ENCODE measurements around the gene GNAO1. TPM values are rescaled to one million over a fixed set of nuclear protein-coding genes. Genes with fewer than 3 reads are reported as not detected.

The GNAO1 gene
- total and polyA plus RNA-seq, 2 of the 13 experiments (the other 11 are each of a cell fraction or from before 2014, with no cell fraction given) = not detected

DNA sequence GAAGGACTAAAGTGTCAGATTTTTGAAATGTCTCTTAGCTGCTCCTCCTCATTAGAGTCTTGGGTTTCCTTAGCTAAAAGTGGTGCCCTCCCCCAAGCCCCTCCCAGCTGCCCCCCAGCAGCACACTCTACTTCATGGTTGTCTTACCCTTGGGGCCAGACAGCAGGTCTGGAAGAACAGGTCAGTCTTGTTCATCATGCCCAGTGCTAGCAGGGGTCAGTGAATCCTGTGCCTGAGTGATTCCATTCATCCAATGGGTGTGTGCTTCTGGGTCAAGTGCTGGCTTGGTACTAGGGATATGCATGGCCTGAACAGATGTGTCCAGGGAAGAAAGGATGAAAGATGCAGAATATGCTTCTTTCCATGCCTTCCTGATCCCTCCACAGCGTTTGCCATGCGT lies 93.2 kb downstream of the GNAO1 start:
- Histone ChIP-seq H3K4me1 (ENCODE audit: insufficient read depth, low read length) (no peaks in the 10 kb centered on the region), H4K20me1 (ENCODE audit: insufficient read depth, low read length) (no peaks in the 10 kb centered on the region), H3K27ac (ENCODE audit: extremely low read length, insufficient read depth, low read length) (no peak overlapping the region), H3K27me3 (ENCODE audit: control insufficient read depth in 1 of 2, insufficient read depth in 2 of 2, low read length in 2 of 2) (peaks cover 2 to 10% of the 10 kb centered on the region in 2 experiments; a peak in 3 of 5 replicates), H3K4me2 (ENCODE audit: low read depth, low read length) (no peak overlapping the region), H3K9ac (ENCODE audit: insufficient read depth, low read depth, low read length) (no peak overlapping the region), H3K4me3 (replicated peaks in 1 of 3; ENCODE audit: insufficient read depth in 1 of 3, low read depth in 2 of 3, low read length in 3 of 3) (no peak overlapping the region), H3K9me3 (ENCODE audit: low read length) (no peaks in the 10 kb centered on the region), H2AFZ (ENCODE audit: low read length) (no peak overlapping the region), H3K79me2 (ENCODE audit: insufficient read depth, low read length) (no peaks in the 10 kb centered on the region), H3K36me3 (replicated peaks in 1 of 2; ENCODE audit: control insufficient read depth in 1 of 2, insufficient read depth in 2 of 2, low read length in 2 of 2) (no peaks in the 10 kb centered on the region)
- intact Hi-C loops (cut with micrococcal nuclease; ENCODE audit: unreplicated experiment) (no loop called here), in situ Hi-C loops (cut with HindIII; ENCODE audit: extremely low pct_ligation_motif_present, low pct_unique_long_range_greater_than_20kb) (no loop called here)
- no TSS peak for BruUV-seq (replicated peaks)
- ATAC-seq (no peak), DNase-seq (ENCODE audit: low spot score) (no peak), FAIRE-seq (no peak)
- ChIA-PET POLR2A (no interaction called here), CTCF (ENCODE audit: low intra/inter-chr PET ratio, low total read pairs) (no interaction called here)
- 5% methylated on average over 2 of the region's 2 CpGs for WGBS (ENCODE audit: low lambda C conversion rate)
- TF ChIP-seq PBX2 (CRISPR knock-in tag; IDR thresholded peaks at IDR 0.05) = no peak
- TF ChIP-seq SKI (IDR thresholded peaks at IDR 0.05; ENCODE audit: partially characterized antibody) = no peak
- TF ChIP-seq ZFAT (CRISPR knock-in tag; conservative IDR thresholded peaks at IDR 0.05) = no peak
- TF ChIP-seq RBM22 (optimal IDR thresholded peaks at IDR 0.05; ENCODE audit: low read length) = no peak
- TF ChIP-seq ZNF180 (CRISPR knock-in tag; IDR thresholded peaks at IDR 0.05; ENCODE audit: borderline replicate concordance, low read depth) = no peak
- no peak for TF ChIP-seq ZNF775 (CRISPR knock-in tag; IDR thresholded peaks at IDR 0.05; ENCODE audit: borderline replicate concordance)
- TF ChIP-seq, protein P1, sequence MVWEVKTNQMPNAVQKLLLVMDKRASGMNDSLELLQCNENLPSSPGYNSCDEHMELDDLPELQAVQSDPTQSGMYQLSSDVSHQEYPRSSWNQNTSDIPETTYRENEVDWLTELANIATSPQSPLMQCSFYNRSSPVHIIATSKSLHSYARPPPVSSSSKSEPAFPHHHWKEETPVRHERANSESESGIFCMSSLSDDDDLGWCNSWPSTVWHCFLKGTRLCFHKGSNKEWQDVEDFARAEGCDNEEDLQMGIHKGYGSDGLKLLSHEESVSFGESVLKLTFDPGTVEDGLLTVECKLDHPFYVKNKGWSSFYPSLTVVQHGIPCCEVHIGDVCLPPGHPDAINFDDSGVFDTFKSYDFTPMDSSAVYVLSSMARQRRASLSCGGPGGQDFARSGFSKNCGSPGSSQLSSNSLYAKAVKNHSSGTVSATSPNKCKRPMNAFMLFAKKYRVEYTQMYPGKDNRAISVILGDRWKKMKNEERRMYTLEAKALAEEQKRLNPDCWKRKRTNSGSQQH (CRISPR knock-in tag; IDR thresholded peaks at IDR 0.05; ENCODE audit: low read depth) = no peak
- no peak for TF ChIP-seq GTF3A (CRISPR knock-in tag; conservative IDR thresholded peaks at IDR 0.05)
- no peak for TF ChIP-seq KMT2A (CRISPR knock-in tag; IDR thresholded peaks at IDR 0.05)
- no peak for TF ChIP-seq ZHX1 (CRISPR knock-in tag; IDR thresholded peaks at IDR 0.05; ENCODE audit: low read depth)
- TF ChIP-seq HOXA3 (CRISPR knock-in tag; IDR thresholded peaks at IDR 0.05) = no peak
- TF ChIP-seq ZNF331 (CRISPR knock-in tag; IDR thresholded peaks at IDR 0.05) = no peak
- TF ChIP-seq KAT8 (CRISPR knock-in tag; IDR thresholded peaks at IDR 0.05) = no peak
- no peak for TF ChIP-seq CBX1 (IDR thresholded peaks at IDR 0.05; ENCODE audit: low read depth)
- no peak for TF ChIP-seq FOXK1 (CRISPR knock-in tag; IDR thresholded peaks at IDR 0.05; ENCODE audit: borderline replicate concordance, low read depth)
- TF ChIP-seq, protein P2, sequence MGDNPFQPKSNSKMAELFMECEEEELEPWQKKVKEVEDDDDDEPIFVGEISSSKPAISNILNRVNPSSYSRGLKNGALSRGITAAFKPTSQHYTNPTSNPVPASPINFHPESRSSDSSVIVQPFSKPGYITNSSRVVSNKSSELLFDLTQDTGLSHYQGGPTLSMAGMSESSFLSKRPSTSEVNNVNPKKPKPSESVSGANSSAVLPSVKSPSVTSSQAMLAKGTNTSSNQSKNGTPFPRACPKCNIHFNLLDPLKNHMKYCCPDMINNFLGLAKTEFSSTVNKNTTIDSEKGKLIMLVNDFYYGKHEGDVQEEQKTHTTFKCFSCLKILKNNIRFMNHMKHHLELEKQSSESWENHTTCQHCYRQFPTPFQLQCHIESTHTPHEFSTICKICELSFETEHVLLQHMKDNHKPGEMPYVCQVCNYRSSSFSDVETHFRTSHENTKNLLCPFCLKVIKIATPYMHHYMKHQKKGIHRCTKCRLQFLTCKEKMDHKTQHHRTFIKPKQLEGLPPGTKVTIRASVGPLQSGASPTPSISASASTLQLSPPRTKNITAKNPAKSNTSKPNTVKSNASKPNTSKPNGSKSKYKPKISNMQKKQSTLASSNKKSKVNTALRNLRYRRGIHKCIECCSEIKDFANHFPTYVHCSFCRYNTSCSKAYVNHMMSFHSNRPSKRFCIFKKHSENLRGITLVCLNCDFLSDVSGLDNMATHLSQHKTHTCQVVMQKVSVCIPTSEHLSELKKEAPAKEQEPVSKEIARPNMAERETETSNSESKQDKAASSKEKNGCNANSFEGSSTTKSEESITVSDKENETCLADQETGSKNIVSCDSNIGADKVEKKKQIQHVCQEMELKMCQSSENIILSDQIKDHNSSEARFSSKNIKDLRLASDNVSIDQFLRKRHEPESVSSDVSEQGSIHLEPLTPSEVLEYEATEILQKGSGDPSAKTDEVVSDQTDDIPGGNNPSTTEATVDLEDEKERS (CRISPR knock-in tag; IDR thresholded peaks at IDR 0.05) = no peak
- TF ChIP-seq HDAC1 (CRISPR knock-in tag; IDR thresholded peaks at IDR 0.05) = no peak
- TF ChIP-seq ZNF720 (CRISPR knock-in tag; IDR thresholded peaks at IDR 0.05) = no peak

Data from HepG2 (cell line).